K562 (cell line): ENCODE measurements around the gene SOX2. TPM values are rescaled to one million over a fixed set of nuclear protein-coding genes. Genes with fewer than 3 reads are reported as not detected.

Experiments used
- ATAC-seq: fragments of 200-7000 bp; cut with Tn5 transposase; 3 replicates; pipeline ENCODE4 v1.9.1; 2020; ENCODE audit warnings: moderate library complexity
- BruUV-seq: library from RNA; stranded (reverse); fragments of 400-500 nt; replicated peaks from 2 replicates; lab custom pipeline; 2021; lab: Mats Ljungman, UMichigan
- CTCF ChIA-PET: fragments of 300-600 bp; formaldehyde crosslinking; extraction: SDS; loops from one replicate; lab custom pipeline; 2021; ENCODE audit warnings: low intra/inter-chr PET ratio; lab: Yijun Ruan, JAX
- POLR2A ChIA-PET: fragments of 300-600, 350-650 bp; sonication (Branson Sonifier 250); formaldehyde crosslinking; extraction: SDS; loops from one replicate; lab custom pipeline; 2021; ENCODE audit warnings: antibody characterized with exemption, inconsistent platforms; lab: Yijun Ruan, JAX
- DNase-seq, 4 experiments: peaks; one replicate each; pipeline versions ENCODE4 v3.0.0 to v3.0.0-alpha.2; 2011 to 2018; ENCODE audit warnings: low spot score in 3 of 4, mixed read lengths in 3 of 4; ENCODE audit errors: extremely low read depth in 1 of 4
- FAIRE-seq: peaks from 2 replicates; lab custom pipeline; 2011; peaks lifted over from hg19 to GRCh38; lab: Jason Lieb, UNC
- H2AFZ ChIP-seq: 2 replicates; pipeline ENCODE4 v1.6.0; 2011; ENCODE audit warnings: low read depth, low read length, control low read depth, inconsistent platforms
- H3K27ac ChIP-seq: fragments of 200-600 bp; 3 replicates; pipeline ENCODE4 v1.8.0; 2011; ENCODE audit warnings: low read depth, mild to moderate bottlenecking, control low read depth, inconsistent platforms, low read length, moderate library complexity, mixed read lengths; ENCODE audit errors: extremely low read depth
- H3K27me3 ChIP-seq, 2 experiments: fragments of 300-600 bp in 1 of 2; 2 replicates in 1 of 2; 3 replicates in 1 of 2; pipeline versions ENCODE4 v1.6.0 to v1.8.0; 2011; ENCODE audit warnings: inconsistent platforms in 2 of 2, low read length in 2 of 2, mild to moderate bottlenecking in 1 of 2, mixed read lengths in 1 of 2, moderate library complexity in 1 of 2; ENCODE audit not compliant: control insufficient read depth in 2 of 2, insufficient read depth in 2 of 2
- H3K36me3 ChIP-seq: fragments of 300-600 bp; 3 replicates; pipeline ENCODE4 v1.8.0; 2011; ENCODE audit warnings: mild to moderate bottlenecking, low read length, inconsistent platforms; ENCODE audit not compliant: control insufficient read depth, insufficient read depth
- H3K4me1 ChIP-seq, 2 experiments: fragments of 200-600 bp in 1 of 2; replicated peaks in 1 of 2; 2 replicates in 1 of 2; 3 replicates in 1 of 2; pipeline versions ENCODE4 v1.5.1 to v1.8.0; 2011; ENCODE audit warnings: inconsistent platforms in 2 of 2, low read length in 2 of 2, mild to moderate bottlenecking in 1 of 2, mixed read lengths in 1 of 2, moderate library complexity in 1 of 2; ENCODE audit not compliant: control insufficient read depth in 2 of 2, insufficient read depth in 2 of 2
- H3K4me2 ChIP-seq: 2 replicates; pipeline ENCODE4 v1.6.1; 2011; ENCODE audit warnings: low read length, control low read depth, inconsistent platforms, mixed read lengths; ENCODE audit not compliant: insufficient read depth
- H3K4me3 ChIP-seq: fragments of 200-600 bp; sonication (generic), shearing (Covaris generic); 2 replicates; pipeline ENCODE4 v1.5.1; 2016; ENCODE audit warnings: control low read depth, inconsistent platforms
- H3K79me2 ChIP-seq: fragments of 200-600 bp; 3 replicates; pipeline ENCODE4 v1.8.0; 2011; ENCODE audit warnings: low read length, inconsistent platforms; ENCODE audit not compliant: control insufficient read depth, insufficient read depth
- H3K9ac ChIP-seq, 2 experiments: 2 replicates each; pipeline versions ENCODE4 v1.6.0 to v1.6.1; 2011; ENCODE audit warnings: low read depth in 2 of 2, low read length in 2 of 2, control low read depth in 1 of 2, inconsistent platforms in 1 of 2, mild to moderate bottlenecking in 1 of 2, mixed read lengths in 1 of 2; ENCODE audit not compliant: insufficient read depth in 1 of 2
- H3K9me1 ChIP-seq: one replicate; pipeline ENCODE4 v1.6.0; 2011; ENCODE audit warnings: inconsistent platforms, mild to moderate bottlenecking, low read length, moderate library complexity; ENCODE audit not compliant: control insufficient read depth, insufficient read depth
- H3K9me3 ChIP-seq: replicated peaks from 2 replicates; pipeline ENCODE4 v1.5.1; 2011; ENCODE audit warnings: low read depth, low read length, inconsistent platforms; ENCODE audit not compliant: control insufficient read depth, insufficient read depth
- H4K20me1 ChIP-seq: replicated peaks from 2 replicates; pipeline ENCODE4 v1.6.1; 2011; ENCODE audit warnings: low read length, inconsistent platforms, mixed read lengths; ENCODE audit not compliant: control insufficient read depth, insufficient read depth
- ARNT ChIP-seq, 2 experiments: fragments of 450-650 bp; IDR thresholded peaks; 2 replicates each; pipeline ENCODE4 v1.6.1; 2016; ENCODE audit warnings: mild to moderate bottlenecking in 1 of 2
- BRCA1 ChIP-seq, 2 experiments: fragments of 450-650 bp in 1 of 2; sonication (generic) in 1 of 2; formaldehyde crosslinking in 1 of 2; IDR thresholded peaks; 2 replicates each; pipeline versions ENCODE4 v1.5.0 to v1.6.1; 2017 to 2020; ENCODE audit warnings: mild to moderate bottlenecking in 1 of 2, missing genetic modification reagents in 1 of 2
- CBX1 ChIP-seq: sonication (generic); IDR thresholded peaks from 2 replicates; pipeline ENCODE4 v1.6.1; 2016; ENCODE audit warnings: antibody characterized with exemption, low read depth, mild to moderate bottlenecking
- CREB1 ChIP-seq, 2 experiments: sonication (generic) in 1 of 2; formaldehyde crosslinking in 1 of 2; IDR thresholded peaks; 2 replicates each; pipeline versions ENCODE4 v1.6.1 to v1.8.0; 2012 to 2022; ENCODE audit warnings: inconsistent platforms in 1 of 2, mild to moderate bottlenecking in 1 of 2, missing genetic modification reagents in 1 of 2, moderate library complexity in 1 of 2
- IFI16 ChIP-seq: fragments of 250-450 bp; sonication (Bioruptor Pico); IDR thresholded peaks from 2 replicates; pipeline ENCODE4 v2.1.2; 2022; ENCODE audit warnings: mild to moderate bottlenecking, inconsistent platforms
- KDM1A ChIP-seq, 2 experiments: fragments of 450-650 bp; IDR thresholded peaks; 2 replicates each; pipeline ENCODE4 v1.6.1; 2016; ENCODE audit warnings: mild to moderate bottlenecking in 2 of 2
- POLR2AphosphoS2 ChIP-seq: IDR thresholded peaks from 2 replicates; pipeline ENCODE4 v1.6.1; 2012; ENCODE audit warnings: low read length, improper control_type of control experiment
- TRIM25 ChIP-seq: fragments of 450-650 bp; IDR thresholded peaks from 2 replicates; pipeline ENCODE4 v1.7.0; 2016; ENCODE audit warnings: borderline replicate concordance
- USF1 ChIP-seq: sonication (generic); formaldehyde crosslinking; IDR thresholded peaks from 2 replicates; pipeline ENCODE4 v1.9.0; 2022; ENCODE audit warnings: mild to moderate bottlenecking, missing genetic modification reagents
- YY1 ChIP-seq, 3 experiments: IDR thresholded peaks; 2 replicates each; pipeline ENCODE4 v1.6.1; 2011; ENCODE audit warnings: low read length in 2 of 3, mild to moderate bottlenecking in 2 of 3, moderate library complexity in 2 of 3, borderline replicate concordance in 1 of 3, control low read depth in 1 of 3, low read depth in 1 of 3; ENCODE audit not compliant: insufficient read depth in 3 of 3, insufficient replicate concordance in 2 of 3, control insufficient read depth in 1 of 3, insufficient read length in 1 of 3; ENCODE audit errors: extremely low read depth in 1 of 3
- ZNF347 ChIP-seq: fragments of 450-650 bp; formaldehyde crosslinking; IDR thresholded peaks from 2 replicates; pipeline ENCODE4 v1.4.0; 2020; ENCODE audit warnings: low read depth, mild to moderate bottlenecking, moderate library complexity
- ZNF395 ChIP-seq: fragments of 200-800 bp; sonication (Bioruptor generic); IDR thresholded peaks from 2 replicates; pipeline ENCODE4 v1.6.1; 2017; ENCODE audit warnings: missing genetic modification characterization, missing compliant biosample characterization
- WGBS: fragments of 100-300 bp; shearing (Covaris generic); methylation state at CpG from one replicate; pipeline ENCODE4 v1.1.6; 2016; ENCODE audit warnings: low coverage, mixed read lengths; ENCODE audit not compliant: insufficient coverage; ENCODE audit errors: missing lambda C conversion rate; 5-methylcytosine and 5-hydroxymethylcytosine counted together
- in situ Hi-C: fragments of 300-500 bp; cut with MboI; formaldehyde crosslinking; loops from 4 replicates; pipeline ENCODE4 v1.15.0; 2018; ENCODE audit warnings: inconsistent platforms, mixed read lengths
- intact Hi-C: fragments of 100-400 bp; cut with micrococcal nuclease; formaldehyde crosslinking; loops from 2 replicates; pipeline ENCODE4 v1.14.2; 2022
- polyA plus RNA-seq, 8 experiments: library from polyadenylated mRNA; depleted of rRNA in 4 of 8; stranded (reverse) in 5 of 8; unstranded in 3 of 8; fragments of >200 nt; fragmentation: Nextera tagmentation in 2 of 8; fragmentation: Illumina TruSeq in 1 of 8; extraction: Ambion mirVana in 2 of 8; extraction: Trizol in 1 of 8; gene quantifications; 2 replicates each; pipeline versions ENCODE4 v1.2.1 to v1.2.3, GENCODE V29; 2011 to 2014; ENCODE audit warnings: inconsistent platforms in 1 of 8, missing spikeins in 1 of 8
- total RNA-seq, 7 experiments: library from RNA; depleted of rRNA in 6 of 7; stranded (reverse); fragments of >200 nt in 6 of 7; fragmentation: Illumina TruSeq in 2 of 7; extraction: Trizol in 2 of 7; gene quantifications; 2 replicates each; pipeline versions ENCODE4 v1.2.1 to v1.2.3, GENCODE V29; 2011 to 2021; ENCODE audit warnings: low replicate concordance in 1 of 7
- TF ChIP-seq, protein P1 (sequence below), 2 experiments: IDR thresholded peaks in 1 of 2; conservative IDR thresholded peaks in 1 of 2; 2 replicates each; pipeline ENCODE4 v1.6.1; 2016; ENCODE audit warnings: low read depth in 2 of 2, mild to moderate bottlenecking in 1 of 2, missing compliant biosample characterization in 1 of 2, missing genetic modification characterization in 1 of 2, moderate library complexity in 1 of 2

The SOX2 gene
- total and polyA plus RNA-seq, 9 of the 15 experiments (the other 6 are each of a cell fraction or from before 2014, with no cell fraction given): 0.07 TPM; not detected in 8

DNA sequence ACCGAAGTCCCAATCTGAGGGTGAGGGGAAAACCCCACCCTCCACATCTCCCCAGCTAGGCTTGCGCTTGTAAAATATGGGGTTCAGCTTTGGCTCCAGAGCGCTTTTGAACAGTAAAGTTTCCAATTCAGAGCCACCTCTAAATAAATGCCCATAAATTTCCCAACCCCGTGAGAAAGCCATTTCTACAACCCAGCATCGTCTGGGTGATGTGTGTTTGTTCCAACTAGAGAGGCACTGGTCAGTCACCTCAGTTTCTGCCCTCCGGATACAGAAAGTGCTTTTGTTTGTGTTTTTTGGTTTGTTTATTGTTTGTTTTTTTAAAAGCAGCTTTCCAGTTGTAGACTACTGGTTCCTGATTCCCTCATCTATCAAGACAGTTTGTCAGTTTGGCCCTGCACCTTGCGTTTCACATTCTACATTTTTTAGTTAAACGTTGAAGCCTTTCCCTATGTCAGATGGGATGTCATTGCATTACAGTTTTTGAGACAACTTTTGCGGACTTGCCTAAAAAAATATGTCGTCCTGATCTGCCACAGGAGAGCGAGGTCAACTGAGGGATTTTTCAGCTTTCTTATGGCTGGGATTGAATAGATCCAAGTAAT is 15.0 kb upstream of the SOX2 start:
- H4K20me1 ChIP-seq: no peaks in the 10 kb centered on the region
- H3K4me1 ChIP-seq: peaks cover 0 to 13% of the 10 kb centered on the region in 2 experiments; a peak in 2 of 5 replicates
- in situ Hi-C loops: no loop called here
- no peak overlapping the region for H3K9ac ChIP-seq
- FAIRE-seq (no peak), DNase-seq (no peak), ATAC-seq (no peak)
- H3K79me2 ChIP-seq: no peaks in the 10 kb centered on the region
- no peaks in the 10 kb centered on the region for H3K36me3 ChIP-seq
- H3K4me3 ChIP-seq: no peak overlapping the region
- WGBS: 5% methylated on average over 11 of the region's 11 CpGs
- intact Hi-C loops: no loop called here
- ChIA-PET POLR2A (interaction anchor here (0.6 kb wide), 1 partner anchor 9 kb away, joined by 3 read pairs; no protein-coding TSS in a partner anchor), CTCF (no interaction called here)
- no TSS peak for BruUV-seq
- no peaks in the 10 kb centered on the region for H3K9me3 ChIP-seq
- H3K27ac ChIP-seq: no peak overlapping the region
- no peaks in the 10 kb centered on the region for H3K9me1 ChIP-seq
- H3K27me3 ChIP-seq: peaks cover 0 to 15% of the 10 kb centered on the region in 2 experiments; a peak in 3 of 5 replicates
- H3K4me2 ChIP-seq: no peak overlapping the region
- H2AFZ ChIP-seq: no peak overlapping the region
- TF ChIP-seq, protein P1, sequence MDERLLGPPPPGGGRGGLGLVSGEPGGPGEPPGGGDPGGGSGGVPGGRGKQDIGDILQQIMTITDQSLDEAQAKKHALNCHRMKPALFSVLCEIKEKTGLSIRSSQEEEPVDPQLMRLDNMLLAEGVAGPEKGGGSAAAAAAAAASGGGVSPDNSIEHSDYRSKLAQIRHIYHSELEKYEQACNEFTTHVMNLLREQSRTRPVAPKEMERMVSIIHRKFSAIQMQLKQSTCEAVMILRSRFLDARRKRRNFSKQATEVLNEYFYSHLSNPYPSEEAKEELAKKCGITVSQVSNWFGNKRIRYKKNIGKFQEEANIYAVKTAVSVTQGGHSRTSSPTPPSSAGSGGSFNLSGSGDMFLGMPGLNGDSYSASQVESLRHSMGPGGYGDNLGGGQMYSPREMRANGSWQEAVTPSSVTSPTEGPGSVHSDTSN (CRISPR knock-in tag; IDR thresholded peaks at IDR 0.05; ENCODE audit: low read depth): no peak
- TF ChIP-seq, protein P1 (tag; conservative IDR thresholded peaks at IDR 0.05; ENCODE audit: low read depth): no peak
- TF ChIP-seq ZNF395 (CRISPR knock-in tag) (no peak), USF1 (CRISPR knock-in tag) (no peak), TRIM25 (no peak), ZNF347 (CRISPR knock-in tag) (no peak), YY1 (IDR thresholded peaks at IDR 0.05; ENCODE audit: borderline replicate concordance in 1 of 3, control insufficient read depth in 1 of 3, extremely low read depth in 1 of 3, insufficient read depth in 3 of 3, insufficient read length in 1 of 3, insufficient replicate concordance in 2 of 3, low read depth in 1 of 3, low read length in 2 of 3) (no peak), ARNT (IDR thresholded peaks at IDR 0.05) (no peak), KDM1A (IDR thresholded peaks at IDR 0.05) (no peak), CBX1 (no peak), BRCA1 (IDR thresholded peaks at IDR 0.05) (no peak), BRCA1 (CRISPR knock-in tag; IDR thresholded peaks at IDR 0.05) (no peak), POLR2AphosphoS2 (no peak), IFI16 (no peak), CREB1 (IDR thresholded peaks at IDR 0.05) (no peak), CREB1 (CRISPR knock-in tag; IDR thresholded peaks at IDR 0.05) (no peak)
